DOHH2 (cell line): ENCODE measurements around the gene RAD23B.

Experiments used
- EZH2phosphoT487 ChIP-seq: fragments of 200-600 bp; sonication (generic); IDR thresholded peaks from 2 replicates; pipeline ENCODE4 v1.6.1; 2017; ENCODE audit warnings: borderline replicate concordance, mild to moderate bottlenecking, antibody characterized with exemption, low read length, moderate library complexity, mixed read lengths
- TF ChIP-seq, protein P1 (sequence below): fragments of 200-600 bp; sonication (generic); IDR thresholded peaks from one replicate; pipeline ENCODE4 v1.5.1; 2014; ENCODE audit warnings: antibody characterized with exemption, mild to moderate bottlenecking, low read depth, low read length; ENCODE audit not compliant: poor library complexity, severe bottlenecking

DNA sequence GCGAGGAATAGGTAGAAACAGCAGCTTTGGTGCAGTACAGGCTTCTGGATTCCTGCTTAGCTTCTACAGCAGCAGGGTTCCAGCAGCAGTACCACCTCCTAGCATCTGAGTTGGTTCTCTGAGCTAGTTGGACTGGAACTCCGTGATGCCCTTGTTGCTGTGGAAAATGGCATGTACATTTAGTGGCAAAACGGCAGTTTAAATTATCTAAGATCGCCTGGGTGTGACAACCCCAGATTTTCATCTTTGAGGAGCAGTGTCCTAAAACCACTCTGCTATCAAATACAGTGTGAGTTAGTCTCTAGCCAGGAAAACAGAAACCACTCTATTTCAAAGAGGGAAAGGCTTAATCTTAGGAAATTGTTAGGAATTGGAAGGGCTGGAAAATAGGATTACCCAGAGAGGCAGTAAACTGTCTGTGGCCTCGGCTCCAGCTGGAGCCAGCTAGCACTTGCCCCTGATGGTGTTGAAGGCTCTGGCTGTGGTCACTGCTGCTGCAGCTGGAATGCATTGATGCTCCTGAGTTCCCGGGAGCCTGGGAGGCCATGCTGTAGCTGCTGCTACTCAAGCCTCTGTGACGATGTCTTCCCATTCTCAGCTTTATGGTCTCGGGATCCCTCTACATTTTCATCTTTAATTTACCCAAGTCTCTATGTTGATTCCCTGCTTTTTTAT lies 29.4 kb downstream of the RAD23B start:
- TF ChIP-seq, protein P1, sequence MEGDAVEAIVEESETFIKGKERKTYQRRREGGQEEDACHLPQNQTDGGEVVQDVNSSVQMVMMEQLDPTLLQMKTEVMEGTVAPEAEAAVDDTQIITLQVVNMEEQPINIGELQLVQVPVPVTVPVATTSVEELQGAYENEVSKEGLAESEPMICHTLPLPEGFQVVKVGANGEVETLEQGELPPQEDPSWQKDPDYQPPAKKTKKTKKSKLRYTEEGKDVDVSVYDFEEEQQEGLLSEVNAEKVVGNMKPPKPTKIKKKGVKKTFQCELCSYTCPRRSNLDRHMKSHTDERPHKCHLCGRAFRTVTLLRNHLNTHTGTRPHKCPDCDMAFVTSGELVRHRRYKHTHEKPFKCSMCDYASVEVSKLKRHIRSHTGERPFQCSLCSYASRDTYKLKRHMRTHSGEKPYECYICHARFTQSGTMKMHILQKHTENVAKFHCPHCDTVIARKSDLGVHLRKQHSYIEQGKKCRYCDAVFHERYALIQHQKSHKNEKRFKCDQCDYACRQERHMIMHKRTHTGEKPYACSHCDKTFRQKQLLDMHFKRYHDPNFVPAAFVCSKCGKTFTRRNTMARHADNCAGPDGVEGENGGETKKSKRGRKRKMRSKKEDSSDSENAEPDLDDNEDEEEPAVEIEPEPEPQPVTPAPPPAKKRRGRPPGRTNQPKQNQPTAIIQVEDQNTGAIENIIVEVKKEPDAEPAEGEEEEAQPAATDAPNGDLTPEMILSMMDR = no peak
- TF ChIP-seq EZH2phosphoT487 = no peak
